Measurements from ENCODE around the gene EXOC6B.

Gene EXOC6B

GRCh38 chr2:72483346-72483745, 342.5 kb downstream of the EXOC6B start:
- Histone ChIP-seq H3K27me3 (replicated peaks; ENCODE audit: control insufficient read depth, insufficient read depth, low read length) (no peaks in the 10 kb centered on the region), H3K36me3 (ENCODE audit: control insufficient read depth, insufficient read depth, low read length) (no peaks in the 10 kb centered on the region), H3K4me3 (replicated peaks; ENCODE audit: low read depth, low read length) (no peak overlapping the region)
- no peak for DNase-seq (ENCODE audit: extremely low read depth, insufficient read length)
- TF ChIP-seq CTCF (IDR thresholded peaks at IDR 0.05; ENCODE audit: insufficient read depth, low read length, poor library complexity, severe bottlenecking), result no peak

- Histone ChIP-seq H3K27me3 (replicated peaks; ENCODE audit: control insufficient read depth, insufficient read depth, low read length) (no peaks in the 10 kb centered on the region), H3K4me3 (replicated peaks; ENCODE audit: low read depth, low read length) (no peak overlapping the region), H3K36me3 (ENCODE audit: control insufficient read depth, insufficient read depth, low read length) (no peaks in the 10 kb centered on the region)
- TF ChIP-seq CTCF (IDR thresholded peaks at IDR 0.05; ENCODE audit: insufficient read depth, low read length, poor library complexity, severe bottlenecking), result no peak
- no peak for DNase-seq (ENCODE audit: extremely low read depth, insufficient read length)
Observed at GRCh38 chr2:72475246-72475645, 350.6 kb downstream of the EXOC6B start.

- Histone ChIP-seq H3K27me3 (replicated peaks; ENCODE audit: control insufficient read depth, insufficient read depth, low read length) (no peaks in the 10 kb centered on the region), H3K36me3 (ENCODE audit: control insufficient read depth, insufficient read depth, low read length) (no peaks in the 10 kb centered on the region), H3K4me3 (replicated peaks; ENCODE audit: low read depth, low read length) (no peak overlapping the region)
- TF ChIP-seq CTCF (IDR thresholded peaks at IDR 0.05; ENCODE audit: insufficient read depth, low read length, poor library complexity, severe bottlenecking), result no peak
- no peak for DNase-seq (ENCODE audit: extremely low read depth, insufficient read length)
Observed at GRCh38 chr2:72457801-72458516, 367.9 kb downstream of the EXOC6B start.

GRCh38 chr2:72454189-72454588, 371.6 kb downstream of the EXOC6B start:
- TF ChIP-seq CTCF (IDR thresholded peaks at IDR 0.05; ENCODE audit: insufficient read depth, low read length, poor library complexity, severe bottlenecking), result no peak
- no peaks in the 10 kb centered on the region for H3K36me3 ChIP-seq (ENCODE audit: control insufficient read depth, insufficient read depth, low read length)
- no peak overlapping the region for H3K4me3 ChIP-seq (replicated peaks; ENCODE audit: low read depth, low read length)
- no peak for DNase-seq (ENCODE audit: extremely low read depth, insufficient read length)
- no peaks in the 10 kb centered on the region for H3K27me3 ChIP-seq (replicated peaks; ENCODE audit: control insufficient read depth, insufficient read depth, low read length)

GRCh38 chr2:72442270-72442669, 383.6 kb downstream of the EXOC6B start:
- DNase-seq (ENCODE audit: extremely low read depth, insufficient read length), result no peak
- H3K4me3 ChIP-seq (replicated peaks; ENCODE audit: low read depth, low read length), result no peak overlapping the region
- H3K36me3 ChIP-seq (ENCODE audit: control insufficient read depth, insufficient read depth, low read length), result no peaks in the 10 kb centered on the region
- H3K27me3 ChIP-seq (replicated peaks; ENCODE audit: control insufficient read depth, insufficient read depth, low read length), result no peaks in the 10 kb centered on the region
- TF ChIP-seq CTCF (IDR thresholded peaks at IDR 0.05; ENCODE audit: insufficient read depth, low read length, poor library complexity, severe bottlenecking), result no peak

GRCh38 chr2:72439892-72440291, 385.9 kb downstream of the EXOC6B start:
- TF ChIP-seq CTCF (IDR thresholded peaks at IDR 0.05; ENCODE audit: insufficient read depth, low read length, poor library complexity, severe bottlenecking), result no peak
- H3K36me3 ChIP-seq (ENCODE audit: control insufficient read depth, insufficient read depth, low read length), result no peaks in the 10 kb centered on the region
- DNase-seq (ENCODE audit: extremely low read depth, insufficient read length), result no peak
- H3K27me3 ChIP-seq (replicated peaks; ENCODE audit: control insufficient read depth, insufficient read depth, low read length), result no peaks in the 10 kb centered on the region
- H3K4me3 ChIP-seq (replicated peaks; ENCODE audit: low read depth, low read length), result no peak overlapping the region
